Natural killer cell (primary cell): ENCODE results near the gene CDC42BPA. TPM values are rescaled to one million over a fixed set of nuclear protein-coding genes. Genes with fewer than 3 reads are reported as not detected.

Experiments
- ATAC-seq, 3 donors: fragments of 150-1000 bp in 2 of 3; fragments of 200-7000 bp in 1 of 3; cut with Tn5 transposase; 1 replicate in 1 of 3; 2 replicates in 2 of 3; pipeline ENCODE4 v1.10.0; 2021; ENCODE audit warnings: mild to moderate bottlenecking in 2 of 3, moderate library complexity in 2 of 3
- DNase-seq, 2 donors: peaks; one replicate each; pipeline versions ENCODE4 v3.0.0 to v3.0.0-alpha.2; 2013 to 2021; ENCODE audit warnings: mixed read lengths in 1 of 2
- H3K27ac ChIP-seq: one replicate; pipeline ENCODE4 v1.5.1; 2013; ENCODE audit warnings: mild to moderate bottlenecking, low read length
- H3K27me3 ChIP-seq: one replicate; pipeline ENCODE4 v1.6.1; 2013; ENCODE audit warnings: low read length; ENCODE audit not compliant: control insufficient read depth, insufficient read depth
- H3K36me3 ChIP-seq: one replicate; pipeline ENCODE4 v1.6.1; 2013; ENCODE audit warnings: low read length; ENCODE audit not compliant: control insufficient read depth, insufficient read depth
- H3K4me1 ChIP-seq: one replicate; pipeline ENCODE4 v1.6.1; 2013; ENCODE audit warnings: low read length; ENCODE audit not compliant: control insufficient read depth, insufficient read depth
- H3K4me3 ChIP-seq: one replicate; pipeline ENCODE4 v1.5.1; 2013; ENCODE audit warnings: low read length
- H3K9me3 ChIP-seq: one replicate; pipeline ENCODE4 v1.6.1; 2013; ENCODE audit warnings: low read length; ENCODE audit not compliant: control insufficient read depth, insufficient read depth
- H3K27ac Mint-ChIP-seq, 2 donors: one replicate each; pipeline ENCODE4 v1.8.0; 2022; ENCODE audit warnings: mild to moderate bottlenecking in 2 of 2, mixed read lengths in 2 of 2, moderate library complexity in 1 of 2
- H3K27me3 Mint-ChIP-seq, 2 donors: one replicate each; pipeline ENCODE4 v1.8.0; 2022; ENCODE audit warnings: low read depth in 2 of 2, mixed read lengths in 2 of 2
- H3K36me3 Mint-ChIP-seq: one replicate; pipeline ENCODE4 v1.8.0; 2022; ENCODE audit warnings: mixed read lengths
- H3K4me1 Mint-ChIP-seq, 2 donors: one replicate each; pipeline ENCODE4 v1.8.0; 2022; ENCODE audit warnings: mixed read lengths in 2 of 2
- H3K4me3 Mint-ChIP-seq: one replicate; pipeline ENCODE4 v1.8.0; 2022; ENCODE audit warnings: mild to moderate bottlenecking, moderate library complexity, mixed read lengths
- H3K9me3 Mint-ChIP-seq, 2 donors: one replicate each; pipeline ENCODE4 v1.8.0; 2022; ENCODE audit warnings: mixed read lengths in 2 of 2
- CTCF ChIP-seq: fragments of 200-600 bp; IDR thresholded peaks from one replicate; pipeline ENCODE4 v1.8.0; 2022; ENCODE audit warnings: antibody characterized with exemption
- WGBS: methylation state at CpG from one replicate; pipeline ENCODE4 v1.1.7; 2013; ENCODE audit warnings: missing lambda C conversion rate; ENCODE audit not compliant: insufficient coverage; 5-methylcytosine and 5-hydroxymethylcytosine counted together
- intact Hi-C: fragments of 100-400 bp; cut with micrococcal nuclease; formaldehyde crosslinking; loops from one replicate; pipeline ENCODE4 v1.14.2; 2022
- total RNA-seq, 4 donors: library from RNA; stranded (reverse); fragments of 120-200 nt in 1 of 4; gene quantifications; one replicate each; pipeline versions ENCODE4 v1.2.3 to v1.2.4, GENCODE V29; 2013 to 2022

The CDC42BPA gene
- total RNA-seq, 3 donors from 2014 or later (not counting 1 experiment from before 2014, with no cell fraction given), result 0.14 to 2.4 (median 0.77) TPM

- no peaks in the 10 kb centered on the region for H3K9me3 ChIP-seq
- 92% methylated on average over 4 of the region's 4 CpGs for WGBS
- H3K36me3 Mint-ChIP-seq, result no peaks in the 10 kb centered on the region
- ATAC-seq, result no peak
- no peaks in the 10 kb centered on the region for H3K36me3 ChIP-seq
- H3K27ac ChIP-seq, result no peak overlapping the region
- peaks cover 12% of the 10 kb centered on the region for H3K4me1 ChIP-seq
- H3K27me3 ChIP-seq, result peaks cover 35% of the 10 kb centered on the region
- peaks cover 0 to 6% of the 10 kb centered on the region in 2 donors for H3K4me1 Mint-ChIP-seq
- H3K27ac Mint-ChIP-seq, result no peak overlapping the region
- DNase-seq, result no peak
- no peak for TF ChIP-seq CTCF
- H3K4me3 ChIP-seq, result no peak overlapping the region
- intact Hi-C loops, result no loop called here
- no peak overlapping the region for H3K4me3 Mint-ChIP-seq
- H3K27me3 Mint-ChIP-seq, result peaks cover 48 to 61% of the 10 kb centered on the region in 2 donors
- H3K9me3 Mint-ChIP-seq, result no peaks in the 10 kb centered on the region
These were observed 2.2 kb upstream of the CDC42BPA start for GRCh38 chr1:227320476-227320875.

- H3K9me3 ChIP-seq, result no peaks in the 10 kb centered on the region
- Mint-ChIP-seq H3K9me3 (no peaks in the 10 kb centered on the region), H3K4me3 (peak overlapping the region; percentile 74), H3K27ac (no peak overlapping the region), H3K4me1 (peaks cover 0 to 6% of the 10 kb centered on the region in 2 donors), H3K36me3 (no peaks in the 10 kb centered on the region), H3K27me3 (peaks cover 56 to 70% of the 10 kb centered on the region in 2 donors)
- intact Hi-C loops, result no loop called here
- H3K4me1 ChIP-seq, result peaks cover 12% of the 10 kb centered on the region
- no peak for TF ChIP-seq CTCF
- no peak for ATAC-seq
- H3K36me3 ChIP-seq, result no peaks in the 10 kb centered on the region
- DNase-seq, result peak in 1 of 2 donors; percentile 20
- WGBS, result 29% methylated on average over 30 of the region's 30 CpGs
- no peak overlapping the region for H3K27ac ChIP-seq
- H3K27me3 ChIP-seq, result peaks cover 38% of the 10 kb centered on the region
- H3K4me3 ChIP-seq, result no peak overlapping the region
These were observed 738 bp upstream of the CDC42BPA start for GRCh38 chr1:227318853-227319607.

- H3K4me1 ChIP-seq, result peaks cover 12% of the 10 kb centered on the region
- intact Hi-C loops, result no loop called here
- no peak overlapping the region for H3K27ac Mint-ChIP-seq
- TF ChIP-seq CTCF, result no peak
- peak overlapping the region; percentile 85 for H3K4me3 Mint-ChIP-seq
- peak in 1 of 2 donors; percentile 5 for DNase-seq
- no peak overlapping the region for H3K27ac ChIP-seq
- H3K9me3 Mint-ChIP-seq, result no peaks in the 10 kb centered on the region
- no peaks in the 10 kb centered on the region for H3K36me3 Mint-ChIP-seq
- H3K27me3 ChIP-seq, result peaks cover 43% of the 10 kb centered on the region
- WGBS, result under 1% methylated on average over 29 of the region's 30 CpGs
- H3K27me3 Mint-ChIP-seq, result peaks cover 55 to 64% of the 10 kb centered on the region in 2 donors
- no peaks in the 10 kb centered on the region for H3K36me3 ChIP-seq
- H3K4me1 Mint-ChIP-seq, result peaks cover 0 to 6% of the 10 kb centered on the region in 2 donors
- ATAC-seq, result no peak
- H3K4me3 ChIP-seq, result peak overlapping the region; percentile 26
- no peaks in the 10 kb centered on the region for H3K9me3 ChIP-seq
These were observed 723 bp downstream of the CDC42BPA start for GRCh38 chr1:227317523-227318015.
